ENCODE results near the gene CNTNAP2.

CNTNAP2 gene

DNA sequence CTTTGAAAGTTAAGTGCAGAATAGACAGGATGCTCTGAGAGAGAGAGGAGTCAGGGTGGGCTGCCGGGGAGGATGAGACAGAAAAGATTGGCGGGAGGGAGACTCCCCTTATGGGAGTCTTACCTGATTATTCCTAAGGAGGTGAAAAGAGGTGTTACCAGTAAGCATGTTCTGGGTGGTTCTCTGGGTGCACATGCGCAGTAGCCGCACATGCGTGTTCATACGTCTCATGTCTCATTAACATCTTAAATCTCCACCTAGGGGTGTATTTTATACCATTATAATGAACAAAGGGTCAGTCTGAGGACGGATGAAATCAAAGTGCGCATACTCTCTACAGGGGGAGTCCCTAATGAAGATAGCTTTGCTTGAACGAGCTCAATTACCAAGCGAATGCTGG, 1881.0 kb downstream of the CNTNAP2 start:
- no peak for DNase-seq

DNA sequence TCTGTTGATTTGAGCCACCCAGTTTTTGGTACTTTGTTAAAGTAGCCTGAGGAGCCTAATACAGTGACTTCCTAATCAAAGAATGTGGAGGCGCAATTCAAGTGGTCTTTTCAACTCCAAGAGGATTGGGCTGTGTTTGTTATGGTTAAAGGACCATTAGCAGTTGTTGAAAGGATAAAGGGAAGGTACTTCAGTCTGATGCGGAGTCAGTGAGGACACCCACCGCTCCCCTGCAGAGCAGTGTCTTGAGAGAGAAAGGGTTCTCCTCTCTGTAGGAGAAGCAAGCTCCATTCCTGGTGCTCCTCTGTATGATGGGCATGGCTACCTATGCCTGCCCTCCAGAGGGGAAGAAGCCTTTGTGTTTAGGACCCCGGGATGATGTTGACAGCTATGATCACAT, 1883.4 kb downstream of the CNTNAP2 start:
- no peak for DNase-seq

DNA sequence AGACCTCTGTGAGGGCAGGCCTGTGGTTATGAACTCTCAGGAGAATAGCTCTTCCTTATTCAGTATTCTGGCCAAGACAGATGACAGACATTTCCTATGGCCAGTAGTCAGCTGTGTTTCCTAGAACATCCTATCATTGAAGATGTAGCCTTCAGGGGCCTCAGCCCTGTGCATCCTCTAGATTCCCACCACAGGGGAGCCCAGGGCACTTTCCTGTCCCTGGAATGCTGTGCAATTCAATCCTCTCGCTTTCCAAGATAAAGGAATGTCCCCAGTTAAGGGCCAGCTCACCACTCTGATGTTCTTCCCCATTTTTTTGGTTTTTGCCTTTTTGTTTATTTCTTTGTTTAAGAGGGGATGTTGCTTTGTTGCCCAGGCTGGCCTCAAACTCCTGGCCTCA, 1895.2 kb downstream of the CNTNAP2 start:
- DNase-seq = no peak

DNA sequence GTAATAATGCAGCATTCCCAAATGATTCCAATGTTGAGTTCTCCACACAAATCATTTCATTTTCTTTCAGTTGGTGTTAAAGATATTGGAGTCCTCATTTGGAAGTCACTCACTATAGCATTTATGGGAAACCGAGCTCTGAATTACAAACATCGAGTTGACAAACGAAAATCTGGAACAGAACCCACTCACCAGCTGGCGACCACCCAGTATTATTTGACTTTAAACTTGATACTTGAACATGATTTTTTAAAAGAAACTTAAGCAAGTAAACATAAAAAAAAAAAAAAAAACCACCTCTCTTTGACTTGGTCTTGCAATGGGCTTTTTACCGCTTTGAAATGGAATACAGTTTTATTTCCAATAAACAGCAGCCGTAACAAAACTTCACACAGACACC, 1897.4 kb downstream of the CNTNAP2 start:
- DNase-seq = no peak

DNA sequence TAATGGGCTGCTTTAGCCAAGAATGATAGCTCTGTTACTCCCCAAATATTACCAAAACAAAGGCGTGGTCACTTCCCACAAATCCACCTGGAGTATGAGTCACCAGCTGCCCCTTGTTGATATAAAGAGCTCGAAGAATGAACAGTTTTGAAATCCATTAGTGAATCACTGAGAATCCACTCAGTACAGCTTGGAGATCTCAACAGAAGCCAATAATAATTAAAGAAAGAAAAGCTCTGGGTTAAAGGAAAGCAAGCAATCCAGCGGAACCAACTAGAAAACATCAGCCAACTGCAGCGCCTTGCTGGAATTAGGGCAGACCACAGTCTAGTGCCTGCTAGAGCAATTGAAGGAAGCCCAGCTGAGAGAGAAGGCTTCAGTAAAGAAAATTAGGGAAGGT, 1897.9 kb downstream of the CNTNAP2 start:
- DNase-seq = no peak

DNA sequence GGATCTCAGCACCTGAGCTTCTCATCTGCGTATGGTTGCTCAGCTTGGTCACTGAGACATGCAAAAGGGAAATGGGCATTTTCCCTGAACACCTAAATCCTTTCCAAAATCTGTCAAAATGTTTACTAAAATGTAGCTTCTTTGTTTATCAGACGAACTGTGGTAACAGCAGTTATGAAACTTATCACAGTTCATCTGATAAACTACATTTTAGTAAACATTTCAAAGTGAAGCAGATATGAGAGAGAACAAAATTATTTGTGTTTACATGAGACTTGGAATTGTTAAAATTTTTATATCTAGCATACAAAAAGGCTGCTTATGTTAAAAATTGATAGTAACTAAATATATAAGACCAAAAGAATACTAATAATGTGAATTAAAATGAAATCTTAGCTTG, 1900.5 kb downstream of the CNTNAP2 start:
- DNase-seq = no peak

DNA sequence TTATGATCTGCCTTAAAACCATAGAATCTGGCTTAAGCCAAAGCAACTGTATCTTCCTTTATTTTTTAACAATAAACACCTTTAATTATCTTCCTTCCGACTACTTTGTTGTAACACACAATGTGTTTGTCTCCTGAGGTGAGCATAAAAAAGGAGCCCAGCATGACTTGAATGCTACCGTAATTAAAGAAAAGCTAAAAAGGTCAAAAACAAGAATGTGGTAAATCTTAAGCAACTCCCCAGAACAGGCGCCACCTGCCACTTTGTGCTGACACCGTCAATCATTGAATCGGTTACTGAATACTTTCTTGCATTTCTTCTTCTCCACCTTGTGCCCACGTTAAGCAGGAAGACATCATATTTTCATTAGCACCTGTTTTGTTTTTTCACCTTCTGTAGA, 1904.1 kb downstream of the CNTNAP2 start:
- DNase-seq = no peak

DNA sequence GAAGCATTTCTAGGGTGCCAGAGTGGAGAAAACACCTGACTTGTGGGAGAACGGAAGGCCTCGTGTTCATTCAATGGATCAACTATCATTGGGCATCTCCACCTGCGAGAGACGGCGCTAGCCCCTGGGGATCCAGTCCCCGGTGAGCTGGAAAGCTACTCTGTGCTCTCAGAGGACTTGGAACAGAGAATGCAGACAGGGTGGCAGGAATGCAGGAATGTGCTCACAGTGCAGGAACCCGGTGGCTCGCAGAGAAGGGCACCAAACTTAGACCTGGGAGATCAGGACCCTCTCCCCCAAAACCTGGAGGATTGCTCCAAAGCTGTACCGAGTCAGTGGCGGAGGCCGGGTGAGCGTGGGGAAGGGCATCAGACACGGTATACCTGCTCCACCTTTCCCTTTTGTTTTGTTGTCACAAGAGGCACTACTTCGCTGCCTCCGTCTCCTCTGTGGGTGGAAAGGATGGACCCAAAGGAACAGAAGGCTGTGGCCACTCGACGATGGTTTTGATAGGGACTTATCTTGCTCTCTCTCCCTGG, 1905.0 kb downstream of the CNTNAP2 start:
- no peak for DNase-seq

DNA sequence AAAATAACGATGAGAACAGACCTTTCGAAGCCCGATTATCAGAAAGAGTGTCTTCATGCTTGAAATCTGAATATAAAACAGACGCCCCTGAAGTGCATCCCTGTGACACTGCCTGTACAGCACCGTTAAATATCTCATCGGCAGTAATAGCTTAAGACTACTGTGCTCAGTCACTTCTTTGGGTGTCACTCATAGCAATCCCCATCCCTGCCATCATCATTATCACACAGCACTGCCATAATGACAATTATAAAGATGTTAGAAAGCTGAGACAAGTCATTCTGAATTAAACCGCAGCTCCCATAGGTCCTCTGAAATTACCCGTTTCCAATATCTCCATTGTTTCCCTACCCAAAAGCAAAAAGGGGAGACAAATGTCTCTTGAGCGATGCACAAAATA, 1906.2 kb downstream of the CNTNAP2 start:
- no peak for DNase-seq

DNA sequence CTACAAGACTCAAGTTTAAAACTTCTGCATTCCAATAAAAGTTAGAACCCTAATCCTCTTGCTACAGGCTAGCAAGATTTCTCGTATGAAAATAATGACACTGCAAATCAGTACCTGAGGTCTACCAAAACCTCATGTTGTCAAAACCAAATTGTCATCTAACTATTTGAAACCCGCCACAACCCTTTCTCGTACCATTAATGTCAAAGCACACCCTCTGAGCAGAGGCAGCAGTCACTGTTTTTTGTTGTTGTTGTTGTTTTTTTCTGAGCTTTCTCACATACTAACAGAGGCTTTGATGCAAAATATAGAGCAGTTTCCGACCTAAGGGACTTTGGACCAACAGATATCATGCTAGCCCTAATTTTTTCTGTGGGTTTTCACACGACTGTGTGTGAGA, 1910.1 kb downstream of the CNTNAP2 start:
- DNase-seq = no peak

DNA sequence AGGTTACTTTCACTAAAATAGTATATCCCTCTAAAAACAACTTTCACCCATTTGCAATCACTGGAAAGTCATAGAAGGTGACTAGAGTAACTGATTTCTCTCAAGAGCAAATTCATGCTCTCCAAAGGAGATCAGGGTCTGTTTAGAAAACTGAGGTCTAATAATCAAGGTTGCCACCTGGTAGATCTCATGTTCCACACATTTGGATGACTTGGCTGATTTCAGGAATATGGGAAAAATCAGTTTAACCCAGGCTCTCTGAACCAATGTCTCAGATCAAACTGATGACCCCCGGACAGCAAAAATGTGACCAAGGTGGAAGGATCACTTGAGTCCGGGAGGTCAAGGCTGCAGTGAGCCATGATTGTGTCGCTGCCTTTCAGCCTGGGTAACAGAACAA, 1911.6 kb downstream of the CNTNAP2 start:
- DNase-seq = no peak

DNA sequence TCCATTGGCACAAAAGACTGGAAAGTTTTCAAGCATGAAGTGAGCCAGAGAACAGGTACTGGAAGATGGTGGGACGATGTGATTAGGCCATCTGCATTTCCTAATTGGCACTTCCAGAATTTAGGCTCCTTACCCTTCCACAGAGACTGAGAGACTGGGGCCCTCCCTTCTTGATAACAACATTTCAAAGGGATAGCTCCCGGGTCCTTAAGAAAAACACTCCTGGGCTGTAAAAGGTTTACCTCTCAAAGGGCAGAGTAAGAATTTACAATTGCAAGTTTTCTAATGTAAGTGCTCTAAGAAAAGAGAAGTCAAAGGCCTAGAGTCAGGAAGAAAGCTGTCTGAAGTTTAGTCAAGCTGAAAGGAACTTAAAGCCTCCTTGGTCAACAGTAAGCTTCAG, 1914.4 kb downstream of the CNTNAP2 start:
- DNase-seq = no peak

DNA sequence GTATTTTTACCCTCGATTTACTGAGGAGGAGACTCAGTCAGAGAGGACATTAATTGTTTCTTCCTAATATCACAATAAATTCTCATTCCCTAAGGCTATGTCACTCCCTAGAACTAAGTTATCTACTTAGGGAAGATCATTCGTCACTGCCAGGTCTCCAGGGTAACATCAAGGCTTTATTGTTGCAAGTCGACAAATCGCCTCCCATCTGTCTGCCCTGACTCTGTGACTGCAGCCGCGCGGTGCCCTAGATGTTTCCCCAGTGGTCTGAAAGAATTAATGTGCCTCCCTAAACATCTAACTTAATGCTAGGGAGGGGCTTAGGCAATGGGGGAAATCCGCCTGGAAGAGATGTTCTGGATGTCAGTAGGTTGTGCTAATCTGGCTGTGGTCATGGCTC, 1915.2 kb downstream of the CNTNAP2 start:
- no peak for DNase-seq

DNA sequence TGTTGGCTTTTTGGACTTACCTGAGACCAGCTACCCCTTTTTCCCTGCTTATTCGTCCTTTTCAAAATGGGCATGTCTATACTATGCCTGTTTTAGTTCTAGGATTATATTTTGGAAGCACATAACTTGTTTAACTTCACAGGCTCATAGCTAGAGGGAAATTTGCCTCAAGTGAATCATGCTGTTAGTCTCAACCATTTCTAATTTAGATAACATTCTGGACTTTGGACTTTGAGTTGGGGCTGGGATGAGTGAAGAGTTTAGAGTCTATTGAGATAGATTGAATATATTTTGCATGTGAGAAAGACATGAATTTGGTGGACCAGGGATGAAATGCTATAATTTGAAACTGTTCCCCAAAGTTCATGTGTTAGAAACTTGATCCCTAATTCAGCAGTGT, 1919.3 kb downstream of the CNTNAP2 start:
- DNase-seq = no peak

DNA sequence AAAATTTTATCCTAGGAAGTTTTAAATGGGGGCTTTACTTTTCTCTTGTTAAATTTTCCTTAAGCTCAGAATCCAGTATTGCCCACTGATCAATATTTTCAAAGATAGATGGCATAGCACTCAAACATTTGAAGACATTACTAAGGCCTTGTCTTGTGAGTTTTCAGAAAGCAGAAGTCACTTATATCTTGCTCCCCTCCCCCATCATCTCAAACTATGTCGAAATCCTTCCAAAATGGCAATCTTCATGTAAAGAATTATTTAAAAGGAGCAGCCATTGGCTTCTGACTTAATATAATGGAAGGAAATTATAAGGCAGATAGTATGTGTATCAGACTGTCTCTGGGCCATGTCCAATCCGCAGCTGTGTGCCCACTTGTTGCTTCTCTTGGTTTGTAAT, 1920.4 kb downstream of the CNTNAP2 start:
- no peak for DNase-seq

DNA sequence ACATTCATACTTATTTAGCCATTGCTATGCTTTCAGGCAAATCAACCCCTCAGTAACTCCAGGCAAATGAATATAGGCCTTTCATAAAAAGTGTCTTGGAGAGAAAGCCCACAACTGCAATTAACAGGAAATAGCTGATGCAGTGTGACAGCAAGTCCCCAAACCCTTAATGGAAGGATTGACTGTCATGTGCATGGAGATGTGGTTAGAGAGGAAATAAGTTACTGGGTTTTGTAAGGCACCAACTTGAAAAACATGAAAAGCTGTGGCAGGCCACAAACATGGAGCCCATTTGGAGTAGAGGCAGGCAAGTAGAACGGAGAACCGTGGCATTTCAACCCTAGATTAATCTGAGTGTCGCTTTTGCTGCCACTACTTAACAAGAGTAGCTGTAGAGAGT, 1924.6 kb downstream of the CNTNAP2 start:
- DNase-seq = no peak

DNA sequence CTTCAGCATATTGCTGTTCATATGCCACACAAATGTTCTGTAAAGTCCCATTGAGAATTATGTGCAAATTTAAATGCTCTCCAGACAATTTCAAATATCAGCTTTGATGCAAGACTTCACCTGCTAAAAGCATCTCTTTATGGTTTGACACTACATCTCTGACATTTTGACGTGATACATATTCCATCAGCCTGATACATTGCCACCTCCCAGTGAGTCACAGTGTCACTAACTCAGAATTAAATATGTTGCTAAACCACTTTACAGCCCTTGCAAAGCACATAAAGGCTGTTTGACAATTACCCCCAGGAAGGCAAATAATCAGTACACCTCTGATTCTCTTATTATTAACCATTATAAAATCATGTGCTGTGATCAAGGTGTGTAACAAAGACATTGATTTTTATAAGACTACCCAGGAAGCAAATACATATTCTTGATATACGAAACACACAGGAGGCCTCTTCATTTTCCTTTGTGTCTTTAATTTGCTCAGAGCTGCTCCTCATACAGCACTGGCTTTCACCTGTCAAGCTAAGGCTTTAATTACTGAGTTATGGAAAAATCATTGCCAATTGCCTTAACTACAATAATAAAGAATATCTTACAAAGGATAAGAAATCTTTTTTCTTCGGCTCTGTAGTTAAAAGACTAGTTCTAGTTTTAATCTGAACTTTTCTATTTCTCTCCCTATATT, 1926.5 kb downstream of the CNTNAP2 start:
- no peak for DNase-seq

DNA sequence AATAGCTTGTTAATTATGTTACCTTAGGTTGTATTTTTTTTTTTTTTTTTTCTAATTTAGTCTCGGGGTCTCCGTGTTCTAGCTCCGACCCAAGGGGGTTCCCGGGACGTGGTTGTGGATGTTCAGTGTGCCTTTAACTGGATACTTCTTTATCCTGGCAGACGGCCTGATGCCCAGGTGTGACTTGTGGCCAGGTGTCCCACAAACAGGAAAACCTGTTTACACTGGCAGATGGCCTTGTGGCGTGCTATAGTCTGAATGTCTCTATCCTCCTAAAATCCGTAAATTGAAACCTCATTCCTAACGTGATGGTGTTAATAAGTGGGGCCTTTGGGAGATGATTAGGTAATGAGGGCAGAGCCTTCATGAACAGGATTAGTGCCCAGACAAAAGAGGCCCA, 1927.6 kb downstream of the CNTNAP2 start:
- no peak for DNase-seq

DNA sequence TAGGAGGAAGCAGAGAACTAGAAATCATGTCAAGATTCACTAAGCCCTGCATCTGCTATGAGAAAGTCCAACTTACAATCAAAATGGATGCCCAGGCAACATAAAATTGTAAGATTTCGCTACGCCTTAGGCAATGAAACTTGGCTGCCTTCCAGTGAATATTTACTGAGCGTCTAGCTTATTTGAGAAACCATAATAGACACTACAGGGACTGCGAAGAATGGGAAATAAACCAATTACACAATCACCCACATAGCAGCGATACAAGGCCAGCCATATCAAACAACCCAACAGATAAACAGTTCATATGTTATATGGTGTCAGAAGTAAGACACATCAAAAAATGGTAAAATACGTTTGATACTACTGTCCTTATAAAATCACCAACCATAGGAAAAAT, 1928.9 kb downstream of the CNTNAP2 start:
- no peak for DNase-seq

DNA sequence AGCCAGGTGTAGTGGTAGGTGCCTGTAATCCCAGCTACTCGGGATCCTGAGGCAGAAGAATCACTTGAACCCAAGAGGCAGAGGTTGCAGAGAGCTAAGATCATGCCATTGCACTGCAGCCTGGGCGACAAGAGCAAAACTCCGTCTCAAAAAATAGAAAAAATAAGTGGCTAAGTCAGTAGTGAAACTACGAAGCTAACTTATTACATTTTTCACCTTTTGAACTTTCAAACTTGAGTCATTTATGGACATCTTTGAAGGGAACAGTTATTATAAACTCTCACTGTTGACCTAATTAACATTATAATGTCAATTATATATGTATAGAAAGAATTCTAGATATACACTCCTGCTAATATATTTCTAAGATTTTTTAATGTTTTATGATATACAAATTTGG, 1932.5 kb downstream of the CNTNAP2 start:
- no peak for DNase-seq

DNA sequence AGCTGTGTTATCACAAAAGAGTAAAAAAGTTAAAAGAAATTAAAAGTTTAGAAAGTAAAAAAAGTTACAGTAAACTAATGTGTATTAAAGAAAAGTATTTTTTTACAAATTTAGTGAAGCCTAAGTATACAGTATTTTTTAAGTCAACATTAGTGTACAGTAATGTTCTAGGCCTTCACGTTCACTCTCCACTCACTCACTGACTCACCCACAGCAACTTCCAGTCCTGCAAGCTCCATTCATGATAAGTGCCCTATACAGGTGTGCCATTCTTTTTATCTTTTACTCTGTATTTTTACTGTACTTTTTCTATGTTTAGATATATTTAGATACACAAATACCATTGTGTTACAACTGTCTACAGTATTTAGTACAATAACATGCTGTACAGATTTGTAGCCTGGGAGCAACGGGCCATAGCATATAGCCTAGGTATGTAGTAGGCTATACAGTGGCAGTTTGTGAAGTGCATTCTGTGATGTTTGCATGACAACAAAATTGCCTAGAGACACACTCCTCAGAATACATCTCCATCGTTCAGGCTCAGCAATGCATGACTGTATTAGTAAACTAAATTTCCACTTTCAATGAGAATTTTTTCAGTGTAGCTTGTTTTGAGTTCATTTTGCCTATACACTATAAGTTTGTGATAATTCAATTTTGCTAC, 1934.0 kb downstream of the CNTNAP2 start:
- no peak for DNase-seq

DNA sequence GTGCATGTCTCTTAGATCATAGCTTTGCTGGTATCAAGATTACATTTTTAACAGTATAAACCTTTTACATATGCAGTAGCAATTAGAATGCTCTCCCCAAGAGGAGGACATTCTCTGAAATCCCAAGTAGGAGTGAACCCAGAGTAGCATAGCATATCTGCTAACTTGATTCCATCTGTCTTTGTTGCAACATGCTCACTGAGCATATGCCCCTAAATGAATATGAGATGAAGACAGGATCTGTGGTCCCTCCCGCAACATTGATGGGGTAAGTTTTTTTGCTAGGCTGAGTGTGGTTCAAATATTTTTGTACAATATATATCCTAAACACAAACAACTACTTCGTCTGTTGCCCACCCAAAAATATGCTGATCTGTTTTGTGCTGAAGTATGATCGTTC, 1939.8 kb downstream of the CNTNAP2 start:
- DNase-seq = no peak

DNA sequence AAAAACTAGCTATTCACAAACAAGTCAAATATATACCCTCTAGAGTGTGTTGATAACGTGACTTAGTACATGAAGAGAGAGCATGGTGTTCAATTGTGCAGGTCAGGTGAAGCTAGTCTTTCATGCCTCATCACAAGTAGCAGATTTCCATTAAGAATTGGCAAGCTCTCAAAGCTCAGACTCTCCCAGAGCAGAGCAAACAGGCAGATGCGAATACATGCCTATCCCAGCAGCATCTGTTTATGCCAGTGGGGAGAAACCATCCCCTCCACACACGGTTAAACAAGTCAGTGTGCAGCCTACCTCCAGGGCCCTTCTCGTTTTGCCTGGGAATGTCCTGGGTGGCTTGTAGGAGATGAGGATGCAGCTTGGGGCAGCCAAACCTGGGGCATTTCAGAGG, 1941.5 kb downstream of the CNTNAP2 start:
- DNase-seq = no peak

DNA sequence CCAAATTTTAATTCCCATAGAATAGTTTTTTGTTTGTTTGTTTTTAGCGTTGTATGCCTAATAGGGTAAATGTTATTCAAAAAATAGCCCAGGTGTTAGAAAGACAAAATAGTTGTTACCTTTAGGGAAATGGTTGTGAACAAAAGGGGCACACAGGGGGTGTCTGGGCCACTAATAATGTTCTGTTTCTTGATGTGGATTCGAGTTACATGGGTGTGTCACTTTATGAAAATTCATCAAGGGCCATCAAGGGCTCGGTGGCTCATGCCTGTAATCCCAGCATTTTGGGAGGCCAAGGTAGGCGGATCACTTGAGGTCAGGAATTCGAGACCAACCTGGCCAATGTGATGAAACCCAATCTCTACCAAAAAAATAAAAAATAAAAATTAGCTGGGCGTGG, 1942.2 kb downstream of the CNTNAP2 start:
- no peak for DNase-seq

DNA sequence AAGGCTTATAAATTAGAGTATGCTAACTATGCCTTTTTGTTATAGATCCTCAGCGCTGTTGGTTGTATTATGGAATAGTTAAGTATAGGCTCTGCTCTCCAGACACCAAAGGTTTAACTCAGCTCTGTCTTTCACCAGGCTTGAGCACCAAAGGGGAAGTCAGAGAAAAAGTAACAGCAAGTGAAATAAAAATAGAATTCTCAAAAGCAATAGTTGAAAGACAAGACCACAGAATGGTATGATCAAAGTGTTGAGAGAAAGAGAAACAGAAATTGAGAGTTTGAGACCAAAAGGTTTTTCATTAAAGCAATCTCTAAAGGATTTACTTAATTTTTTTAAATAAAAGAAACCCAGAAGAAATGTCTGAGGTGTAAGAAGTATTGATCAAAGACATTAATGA, 1944.1 kb downstream of the CNTNAP2 start:
- DNase-seq = no peak
